H1 (cell line): Measurements from ENCODE around the gene SLX4IP.

ENCODE experiments used
- ASH2L ChIP-seq: fragments of 200-600, 300-600 bp; sonication (generic); IDR thresholded peaks from one replicate; pipeline ENCODE4 v1.7.1; 2017; ENCODE audit warnings: low read length
- CBX8 ChIP-seq: fragments of 300-800, 300-1000 bp; sonication (generic); IDR thresholded peaks from 2 replicates; pipeline ENCODE4 v1.7.1; 2016; ENCODE audit warnings: low read depth, low read length, borderline replicate concordance
- CREB1 ChIP-seq: IDR thresholded peaks from 2 replicates; pipeline ENCODE4 v1.6.1; 2012; ENCODE audit warnings: inconsistent platforms
- GTF2F1 ChIP-seq: IDR thresholded peaks from 2 replicates; pipeline ENCODE4 v1.6.1; 2012; ENCODE audit warnings: low read depth, low read length, improper control_type of control experiment, borderline replicate concordance
- JUN ChIP-seq: IDR thresholded peaks from 2 replicates; pipeline ENCODE4 v1.6.1; 2011; ENCODE audit warnings: low read depth, mild to moderate bottlenecking, improper control_type of control experiment, low read length
- NRF1 ChIP-seq: IDR thresholded peaks from 2 replicates; pipeline ENCODE4 v1.6.1; 2011; ENCODE audit warnings: mild to moderate bottlenecking, low read depth, low read length, improper control_type of control experiment
- RAD21 ChIP-seq, 2 experiments: IDR thresholded peaks in 1 of 2; conservative IDR thresholded peaks in 1 of 2; 2 replicates each; pipeline ENCODE4 v1.6.1; 2011; ENCODE audit warnings: low read depth in 2 of 2, low read length in 2 of 2, improper control_type of control experiment in 1 of 2, inconsistent platforms in 1 of 2, mild to moderate bottlenecking in 1 of 2, moderate library complexity in 1 of 2
- RNF2 ChIP-seq: fragments of 200-900, 300-1000 bp; sonication (generic); IDR thresholded peaks from 2 replicates; pipeline ENCODE4 v1.7.1; 2016; ENCODE audit warnings: borderline replicate concordance, low read depth, mild to moderate bottlenecking, antibody characterized with exemption, low read length; ENCODE audit not compliant: poor library complexity, severe bottlenecking; ENCODE audit errors: missing control alignments
- TAF1 ChIP-seq: IDR thresholded peaks from 2 replicates; pipeline ENCODE4 v1.6.1; 2011; ENCODE audit warnings: mild to moderate bottlenecking, low read depth, low read length
- TAF7 ChIP-seq: optimal IDR thresholded peaks from 2 replicates; pipeline ENCODE3; 2011; ENCODE audit warnings: low read depth, mild to moderate bottlenecking, inconsistent platforms, low read length, moderate library complexity, borderline replicate concordance
- TBP ChIP-seq: IDR thresholded peaks from 2 replicates; pipeline ENCODE4 v1.6.1; 2011; ENCODE audit warnings: low read depth, low read length, improper control_type of control experiment
- ZNF274 ChIP-seq: IDR thresholded peaks from 2 replicates; pipeline ENCODE4 v1.7.0; 2012; ENCODE audit warnings: low read length, borderline replicate concordance; ENCODE audit errors: extremely low read depth
- TF ChIP-seq, protein P1 (sequence below), 3 experiments: IDR thresholded peaks; 1 replicate in 2 of 3; 2 replicates in 1 of 3; pipeline versions ENCODE4 v1.5.1 to v1.6.1; 2011; ENCODE audit warnings: low read length in 3 of 3, mild to moderate bottlenecking in 3 of 3, inconsistent platforms in 2 of 3, low read depth in 1 of 3, moderate library complexity in 1 of 3; ENCODE audit not compliant: insufficient read depth in 1 of 3; ENCODE audit errors: control extremely low read depth in 1 of 3

DNA sequence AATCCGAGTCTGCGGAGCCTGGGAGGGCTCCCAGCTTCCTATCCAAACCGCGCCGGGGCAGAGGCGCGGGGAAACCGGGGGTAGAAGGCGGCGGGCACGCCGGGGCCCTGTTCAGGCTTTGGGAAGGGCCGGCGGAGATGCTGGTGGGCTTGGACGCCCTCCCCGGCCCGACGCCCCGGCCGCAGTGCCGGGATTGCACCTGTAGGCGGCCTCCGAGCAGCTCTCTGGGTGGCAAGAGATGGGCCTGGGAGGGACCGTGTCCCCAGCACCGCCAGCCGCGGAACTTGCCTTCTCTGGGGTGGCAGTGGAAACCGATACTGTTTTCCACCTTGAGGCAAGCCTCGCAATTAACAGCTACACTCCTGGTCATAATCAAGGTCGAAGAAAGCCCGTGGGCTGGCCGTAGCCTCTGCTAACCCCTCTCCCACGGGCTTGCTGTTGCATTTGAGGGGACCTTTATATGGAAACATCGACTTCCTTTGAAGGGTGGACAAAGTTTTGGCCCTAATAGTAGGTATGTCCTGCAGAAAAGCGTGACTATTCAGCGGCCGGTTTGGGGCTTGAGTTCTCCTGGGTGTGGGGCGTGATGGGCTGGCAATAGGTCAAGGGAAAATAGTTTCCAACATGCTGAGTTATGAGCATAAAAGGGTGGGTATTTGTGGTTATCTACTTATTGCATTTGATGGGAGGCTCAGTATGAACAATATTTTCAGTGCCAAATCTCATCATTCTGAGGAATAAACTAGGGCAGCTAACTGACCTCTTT, 239.8 kb downstream of the SLX4IP start:
- TF ChIP-seq, protein P1, sequence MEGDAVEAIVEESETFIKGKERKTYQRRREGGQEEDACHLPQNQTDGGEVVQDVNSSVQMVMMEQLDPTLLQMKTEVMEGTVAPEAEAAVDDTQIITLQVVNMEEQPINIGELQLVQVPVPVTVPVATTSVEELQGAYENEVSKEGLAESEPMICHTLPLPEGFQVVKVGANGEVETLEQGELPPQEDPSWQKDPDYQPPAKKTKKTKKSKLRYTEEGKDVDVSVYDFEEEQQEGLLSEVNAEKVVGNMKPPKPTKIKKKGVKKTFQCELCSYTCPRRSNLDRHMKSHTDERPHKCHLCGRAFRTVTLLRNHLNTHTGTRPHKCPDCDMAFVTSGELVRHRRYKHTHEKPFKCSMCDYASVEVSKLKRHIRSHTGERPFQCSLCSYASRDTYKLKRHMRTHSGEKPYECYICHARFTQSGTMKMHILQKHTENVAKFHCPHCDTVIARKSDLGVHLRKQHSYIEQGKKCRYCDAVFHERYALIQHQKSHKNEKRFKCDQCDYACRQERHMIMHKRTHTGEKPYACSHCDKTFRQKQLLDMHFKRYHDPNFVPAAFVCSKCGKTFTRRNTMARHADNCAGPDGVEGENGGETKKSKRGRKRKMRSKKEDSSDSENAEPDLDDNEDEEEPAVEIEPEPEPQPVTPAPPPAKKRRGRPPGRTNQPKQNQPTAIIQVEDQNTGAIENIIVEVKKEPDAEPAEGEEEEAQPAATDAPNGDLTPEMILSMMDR (IDR thresholded peaks at IDR 0.05; ENCODE audit: control extremely low read depth in 1 of 3, insufficient read depth in 1 of 3, low read depth in 1 of 3, low read length in 3 of 3), result peak; percentile 71 to 83 (median 74)
- no peak for TF ChIP-seq ASH2L
- TF ChIP-seq CREB1, result no peak
- 0 out of 2 replicates have a peak, but pooled peaks have one; percentile 33 for TF ChIP-seq TBP
- peak; percentile 53; the same call in 1 of the 2 replicates for TF ChIP-seq TAF1
- TF ChIP-seq NRF1, result no peak
- peak; percentile 75 to 82 for TF ChIP-seq RAD21 (IDR thresholded peaks at IDR 0.05 in 1 of 2, conservative IDR thresholded peaks at IDR 0.05 in 1 of 2; ENCODE audit: low read depth in 2 of 2, low read length in 2 of 2)
- no peak for TF ChIP-seq ZNF274
- no peak for TF ChIP-seq RNF2
- TF ChIP-seq TAF7, result peak; percentile 21
- TF ChIP-seq GTF2F1, result no peak
- no peak for TF ChIP-seq JUN
- TF ChIP-seq CBX8, result no peak
